Cortex of kidney (tissue), 1 donor: Measurements from ENCODE around the gene EXOC8.

Source experiments
- DNase-seq: peaks from one replicate; lab custom pipeline; 2025; lab: John Stamatoyannopoulos, UW

Gene EXOC8

GRCh38 chr1:231315887-231316286 is 21.8 kb downstream of the EXOC8 start:
- no peak for DNase-seq

DNA sequence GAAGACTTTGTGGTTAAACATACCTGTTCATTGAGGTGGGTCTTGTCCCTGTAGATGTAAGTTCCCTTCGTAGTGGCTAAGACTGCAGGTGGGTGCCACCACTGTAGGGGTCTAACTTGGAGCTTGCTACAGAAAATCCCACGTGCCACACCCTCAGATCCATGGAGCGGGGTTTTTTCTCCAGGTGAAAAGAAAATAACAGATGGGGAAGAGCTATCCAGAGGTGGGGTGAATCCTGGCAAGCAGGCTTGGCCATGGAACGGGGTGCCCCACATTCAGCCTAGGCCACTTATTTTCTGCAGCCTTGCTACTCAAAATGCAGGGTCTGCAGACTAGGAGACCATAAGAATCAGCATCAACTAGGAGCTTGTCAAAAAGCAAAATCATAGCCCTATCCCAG is 24.0 kb downstream of the EXOC8 start:
- DNase-seq = no peak

- no peak for DNase-seq
Observed at GRCh38 chr1:231312432-231312788, 25.2 kb downstream of the EXOC8 start.

- no peak for DNase-seq
Observed at GRCh38 chr1:231311720-231312431, 25.8 kb downstream of the EXOC8 start.

GRCh38 chr1:231310391-231310934 is 27.2 kb downstream of the EXOC8 start:
- DNase-seq = no peak

- no peak for DNase-seq
Observed at GRCh38 chr1:231301990-231302389, 35.7 kb downstream of the EXOC8 start.

- DNase-seq = no peak
Observed at GRCh38 chr1:231295938-231296337, 41.7 kb downstream of the EXOC8 start.

- DNase-seq = no peak
Observed at GRCh38 chr1:231286603-231287002, 51.0 kb downstream of the EXOC8 start.

GRCh38 chr1:231284441-231284840 is 53.2 kb downstream of the EXOC8 start:
- no peak for DNase-seq
